DOHH2 (cell line): ENCODE data around the gene CYP27A1.

ENCODE experiments used
- EZH2phosphoT487 ChIP-seq: fragments of 200-600 bp; sonication (generic); IDR thresholded peaks from 2 replicates; pipeline ENCODE4 v1.6.1; 2017; ENCODE audit warnings: borderline replicate concordance, mild to moderate bottlenecking, antibody characterized with exemption, low read length, moderate library complexity, mixed read lengths
- TF ChIP-seq, protein P1 (sequence below): fragments of 200-600 bp; sonication (generic); IDR thresholded peaks from one replicate; pipeline ENCODE4 v1.5.1; 2014; ENCODE audit warnings: antibody characterized with exemption, mild to moderate bottlenecking, low read depth, low read length; ENCODE audit not compliant: poor library complexity, severe bottlenecking

- TF ChIP-seq, protein P1, sequence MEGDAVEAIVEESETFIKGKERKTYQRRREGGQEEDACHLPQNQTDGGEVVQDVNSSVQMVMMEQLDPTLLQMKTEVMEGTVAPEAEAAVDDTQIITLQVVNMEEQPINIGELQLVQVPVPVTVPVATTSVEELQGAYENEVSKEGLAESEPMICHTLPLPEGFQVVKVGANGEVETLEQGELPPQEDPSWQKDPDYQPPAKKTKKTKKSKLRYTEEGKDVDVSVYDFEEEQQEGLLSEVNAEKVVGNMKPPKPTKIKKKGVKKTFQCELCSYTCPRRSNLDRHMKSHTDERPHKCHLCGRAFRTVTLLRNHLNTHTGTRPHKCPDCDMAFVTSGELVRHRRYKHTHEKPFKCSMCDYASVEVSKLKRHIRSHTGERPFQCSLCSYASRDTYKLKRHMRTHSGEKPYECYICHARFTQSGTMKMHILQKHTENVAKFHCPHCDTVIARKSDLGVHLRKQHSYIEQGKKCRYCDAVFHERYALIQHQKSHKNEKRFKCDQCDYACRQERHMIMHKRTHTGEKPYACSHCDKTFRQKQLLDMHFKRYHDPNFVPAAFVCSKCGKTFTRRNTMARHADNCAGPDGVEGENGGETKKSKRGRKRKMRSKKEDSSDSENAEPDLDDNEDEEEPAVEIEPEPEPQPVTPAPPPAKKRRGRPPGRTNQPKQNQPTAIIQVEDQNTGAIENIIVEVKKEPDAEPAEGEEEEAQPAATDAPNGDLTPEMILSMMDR, result no peak
- TF ChIP-seq EZH2phosphoT487, result no peak
Measured at GRCh38 chr2:218754201-218754600, 27.7 kb upstream of the CYP27A1 start.
